HG03558 (cell line): ENCODE measurements around the gene TGDS.

Source experiments
- ATAC-seq: cut with Tn5 transposase; IDR thresholded peaks from one replicate; pipeline ENCODE4 v1.9.1; 2021; ENCODE audit warnings: moderate number of reproducible peaks; ENCODE audit not compliant: unreplicated experiment; ENCODE audit errors: extremely low read depth

TGDS gene

DNA sequence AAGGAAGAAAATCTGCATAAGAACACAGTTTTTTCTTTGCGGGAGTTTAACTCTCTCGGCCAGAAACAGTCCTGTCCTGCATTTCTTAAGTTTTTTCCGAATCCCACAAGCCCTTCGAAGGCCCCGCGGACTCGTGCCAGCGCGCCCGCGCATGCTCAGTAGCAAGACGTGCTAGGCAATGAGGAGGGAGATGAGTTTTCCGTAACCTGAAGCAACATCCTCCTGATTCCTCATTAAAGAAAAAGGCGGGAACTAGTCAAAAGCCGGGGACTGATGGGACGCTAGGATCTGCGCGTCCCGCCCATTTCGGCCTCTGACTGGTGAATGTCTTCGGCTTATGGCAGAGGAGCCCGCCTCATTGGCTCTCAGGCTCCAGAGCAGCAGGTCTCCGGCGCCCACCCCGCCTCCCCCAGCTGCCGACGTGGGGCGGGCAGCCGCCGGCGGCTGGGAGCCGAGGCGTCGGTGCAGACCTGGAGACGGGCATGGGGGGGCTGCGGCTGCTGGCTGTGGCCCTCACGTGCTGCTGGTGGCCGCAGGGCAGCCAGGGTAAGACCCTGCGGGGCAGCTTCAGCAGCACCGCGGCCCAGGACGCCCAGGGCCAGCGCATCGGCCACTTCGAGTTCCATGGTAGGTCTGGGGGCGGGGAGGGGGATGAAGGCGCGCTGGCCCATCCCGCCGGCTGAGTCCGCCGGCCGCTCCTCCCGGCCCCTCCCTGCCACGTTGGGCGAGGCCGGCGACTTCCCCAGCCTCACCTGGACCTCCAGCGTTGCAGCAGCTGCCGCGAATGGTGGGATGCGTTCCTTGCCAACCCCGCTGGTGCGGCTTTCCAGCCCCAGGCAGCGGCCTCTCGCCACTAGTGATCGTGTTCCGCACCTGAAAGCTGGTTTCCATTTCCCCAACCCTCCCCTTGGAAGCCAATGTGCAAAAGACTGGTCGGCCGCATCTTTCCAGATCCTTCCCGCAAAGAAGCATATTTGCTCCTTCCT is 5.8 kb upstream of the TGDS start, which contains the start of gene GPR180:
GPR180 (plus strand) TSS at position 412 of the 986 bp plus-strand sequence; CDS start at position 483, 71 bp downstream.
- ATAC-seq, result peak; percentile 99

DNA sequence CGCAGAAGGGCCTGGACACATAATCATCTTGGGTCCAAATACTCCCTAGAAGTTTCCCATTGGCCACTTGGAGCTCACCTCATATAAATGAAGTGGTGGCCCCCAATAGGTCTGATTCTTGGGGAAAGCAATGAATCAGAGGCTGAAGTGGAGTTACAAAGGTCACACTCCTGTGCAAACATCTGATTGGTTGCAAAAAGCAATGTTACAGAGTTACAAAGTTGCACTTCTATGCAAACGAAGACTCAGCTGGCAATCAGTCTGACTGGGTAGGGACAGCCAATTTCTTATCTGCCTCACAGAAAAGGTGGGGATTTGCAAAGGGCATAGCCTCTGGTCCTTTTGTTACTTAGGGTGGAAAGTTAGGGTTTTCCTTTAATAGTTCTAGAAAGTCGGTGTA is 3.9 kb upstream of the TGDS start:
- no peak for ATAC-seq

DNA sequence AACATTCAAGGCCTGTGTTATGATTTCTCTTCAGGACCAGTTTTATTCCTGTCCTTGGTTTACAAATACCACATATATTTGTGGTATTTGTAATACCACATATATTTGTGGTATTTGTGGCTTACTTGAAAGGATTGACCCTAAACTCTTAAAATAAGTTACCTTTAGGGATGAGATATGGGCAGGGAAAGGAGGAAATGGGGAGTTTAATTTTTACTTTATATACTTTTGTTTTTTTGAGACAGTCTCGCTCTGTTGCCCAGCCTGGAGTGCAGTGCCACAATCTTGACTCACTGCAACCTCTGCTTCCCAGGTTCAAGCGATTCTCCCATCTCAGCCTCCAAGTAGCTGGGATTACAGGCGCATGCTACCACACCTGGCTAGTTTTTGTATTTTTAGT is 2.3 kb upstream of the TGDS start:
- no peak for ATAC-seq

DNA sequence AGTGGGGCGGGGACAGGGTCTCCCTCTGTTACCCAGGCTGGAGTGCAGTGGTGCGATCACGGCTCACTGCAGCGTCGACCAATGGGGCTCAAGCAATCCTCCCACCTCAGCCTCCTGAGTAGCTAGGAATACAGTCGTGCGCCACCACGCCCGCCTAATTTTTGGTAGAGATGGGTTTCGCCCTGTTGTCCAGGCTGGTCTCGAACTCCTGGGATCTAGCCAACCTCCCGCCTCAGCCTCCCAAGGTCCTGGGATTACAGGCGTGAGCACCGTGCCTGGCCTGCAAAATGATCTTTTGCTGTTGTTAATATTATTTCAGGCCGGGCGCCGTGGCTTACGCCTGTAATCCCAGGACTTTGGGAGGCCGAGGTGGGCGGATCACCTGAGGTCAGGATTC is 621 bp upstream of the TGDS start:
- no peak for ATAC-seq

- no peak for ATAC-seq
Observed at GRCh38 chr13:94595001-94595949, 677 bp downstream of the TGDS start.

GRCh38 chr13:94590744-94591143 is 5.2 kb downstream of the TGDS start:
- peak; percentile 33 for ATAC-seq

DNA sequence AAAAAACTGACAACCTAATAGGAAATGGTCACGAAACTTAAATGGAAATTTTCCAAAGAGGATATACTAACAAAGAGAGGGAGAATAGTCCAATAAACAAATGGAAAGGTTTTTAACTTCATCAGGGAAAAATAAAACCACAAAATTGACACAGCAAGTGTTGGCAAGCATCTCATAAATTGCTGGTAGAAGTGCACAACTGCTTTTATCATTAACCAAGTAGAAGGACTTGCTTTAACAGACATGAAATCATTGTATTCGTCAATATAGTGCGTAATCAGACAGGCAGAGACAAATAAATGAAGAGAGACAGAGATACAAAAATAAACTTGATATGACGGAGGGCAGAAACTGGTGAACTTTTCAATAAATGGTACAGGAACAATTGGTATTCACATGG is 7.4 kb downstream of the TGDS start:
- no peak for ATAC-seq

- no peak for ATAC-seq
Observed at GRCh38 chr13:94586371-94586770, 9.6 kb downstream of the TGDS start.

DNA sequence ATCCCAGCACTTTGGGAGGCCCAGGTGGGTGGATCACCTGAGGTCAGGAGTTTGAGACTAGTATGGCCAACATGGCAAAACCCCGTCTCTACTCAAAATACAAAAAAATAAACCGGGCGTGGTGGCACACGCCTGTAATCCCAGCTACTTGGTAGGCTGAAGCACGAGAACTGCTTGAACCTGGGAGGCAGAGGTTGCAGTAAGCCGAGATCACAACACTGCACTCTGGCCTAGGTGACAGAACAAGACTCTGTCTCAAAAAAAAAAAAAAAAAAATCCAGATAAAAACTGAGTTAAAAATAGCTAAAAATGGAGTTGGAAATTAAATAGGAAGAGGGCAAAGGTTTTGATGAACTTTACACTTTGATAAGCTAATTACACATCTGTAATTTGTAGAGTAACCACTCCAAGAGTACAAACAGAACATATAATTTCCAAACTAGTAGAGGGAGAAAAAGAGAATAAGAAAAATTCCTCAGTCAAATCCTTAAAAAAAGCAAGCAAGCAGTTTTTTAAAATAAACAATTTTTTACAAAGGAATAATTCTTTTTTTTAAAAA is 10.3 kb downstream of the TGDS start:
- ATAC-seq, result no peak

GRCh38 chr13:94583926-94584325 is 12.0 kb downstream of the TGDS start:
- no peak for ATAC-seq

- ATAC-seq, result no peak
Observed at GRCh38 chr13:94579063-94579462, 16.9 kb downstream of the TGDS start.

- ATAC-seq, result no peak
Observed at GRCh38 chr13:94569615-94570014, 26.3 kb downstream of the TGDS start.

DNA sequence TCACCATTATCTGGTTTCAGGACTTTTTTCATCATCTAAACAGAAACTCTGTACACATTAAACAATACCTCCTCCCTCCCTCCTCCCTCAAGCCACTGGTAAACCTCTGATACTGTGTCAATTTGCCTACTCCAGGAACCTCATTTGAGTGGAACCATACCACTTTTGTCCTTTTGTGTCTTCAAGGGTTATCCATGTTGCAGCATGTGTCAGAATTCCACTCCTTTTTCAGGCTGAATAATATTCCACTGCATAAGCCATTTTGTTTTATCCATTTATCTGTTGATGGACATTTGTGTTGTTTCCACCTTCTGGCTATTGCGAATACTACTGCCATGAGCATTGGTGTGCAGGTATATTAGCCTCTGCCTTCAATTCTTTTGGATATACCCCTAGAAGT is 27.5 kb downstream of the TGDS start:
- no peak for ATAC-seq

GRCh38 chr13:94567581-94567980 is 28.4 kb downstream of the TGDS start:
- ATAC-seq, result no peak

- no peak for ATAC-seq
Observed at GRCh38 chr13:94561126-94561525, 34.8 kb downstream of the TGDS start.

- no peak for ATAC-seq
Observed at GRCh38 chr13:94560116-94560515, 35.8 kb downstream of the TGDS start.

- no peak for ATAC-seq
Observed at GRCh38 chr13:94559222-94559795, 36.6 kb downstream of the TGDS start.

GRCh38 chr13:94558716-94559115 is 37.2 kb downstream of the TGDS start:
- ATAC-seq, result no peak

- no peak for ATAC-seq
Observed at GRCh38 chr13:94557684-94558235, 38.2 kb downstream of the TGDS start.

DNA sequence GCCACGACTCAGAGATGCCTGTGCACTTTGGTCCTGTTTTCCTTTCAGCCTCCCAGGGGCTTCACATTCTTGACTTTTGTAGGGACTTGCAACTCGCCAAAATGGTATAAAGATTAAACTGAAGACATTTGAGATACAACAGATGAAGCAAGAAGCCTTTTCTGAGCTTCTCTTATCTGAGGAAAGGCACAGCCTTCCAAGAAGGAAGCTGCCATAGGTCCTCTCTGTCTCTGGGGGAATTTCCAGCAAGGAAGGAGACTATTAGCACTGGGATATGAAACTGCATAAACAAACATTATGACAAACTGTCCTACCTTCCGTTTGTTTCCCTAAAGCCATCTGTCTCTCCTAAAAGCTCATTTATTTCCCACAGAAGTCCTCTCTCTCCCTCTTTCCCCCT is 39.3 kb downstream of the TGDS start:
- ATAC-seq, result no peak
